ENCODE measurements around the gene NEURL4.
"Not testable (repeated sequence)": the region's sequence is repeated elsewhere in the genome, so short reads cannot be mapped to it uniquely, and the experiment has no call there.

NEURL4 gene

DNA sequence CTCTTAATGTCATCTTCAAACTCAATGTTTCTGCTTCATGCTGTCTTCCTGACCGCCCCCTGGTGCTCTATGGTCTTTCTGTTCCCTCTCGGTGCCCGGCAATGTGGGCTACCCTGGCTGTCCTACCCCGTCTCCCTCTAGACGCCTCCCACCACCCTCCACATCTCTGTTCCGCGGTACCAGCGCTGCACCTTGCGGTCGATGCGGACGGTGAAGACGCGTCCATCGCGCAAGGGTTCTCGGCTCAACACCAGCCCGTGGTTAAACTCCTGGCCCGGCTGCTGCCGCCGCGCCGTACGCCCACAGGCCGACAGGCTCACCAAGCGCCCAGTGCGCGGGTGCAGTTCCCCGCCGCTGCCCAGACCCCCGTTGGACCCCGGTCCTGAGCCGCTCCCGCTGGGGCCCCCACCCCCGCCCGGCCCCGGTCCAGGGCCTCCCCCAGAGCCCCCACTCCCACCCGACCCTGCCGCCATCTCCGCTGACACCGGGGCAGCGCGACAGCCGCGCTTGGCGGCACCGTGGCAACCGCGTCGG, at the start of gene NEURL4:
TSS of gene NEURL4 (minus strand) at position 496 of the 534 bp plus-strand sequence. CDS start at position 473, 23 bp downstream.
- DNase-seq: peak in 1 of 2 donors; percentile 35

DNA sequence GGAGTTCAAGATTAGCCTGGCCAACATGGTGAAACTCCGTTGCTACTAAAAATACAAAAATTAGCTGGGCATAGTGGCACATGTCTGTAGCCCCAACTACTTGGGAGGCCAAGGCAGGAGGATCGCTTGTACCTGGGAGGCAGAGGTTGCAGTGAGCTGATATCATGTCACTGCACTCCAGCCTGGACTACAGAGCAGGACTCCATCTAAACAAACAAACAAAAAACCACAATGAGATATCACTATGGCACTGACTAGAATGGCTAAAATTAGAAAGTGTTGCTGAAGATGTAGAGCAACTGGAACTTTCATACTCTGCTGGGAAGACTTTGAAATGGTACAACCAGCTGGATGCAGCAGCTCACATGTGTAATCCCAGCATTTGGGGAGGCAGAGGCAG, 45.2 kb upstream of the NEURL4 start:
- DNase-seq: no peak

DNA sequence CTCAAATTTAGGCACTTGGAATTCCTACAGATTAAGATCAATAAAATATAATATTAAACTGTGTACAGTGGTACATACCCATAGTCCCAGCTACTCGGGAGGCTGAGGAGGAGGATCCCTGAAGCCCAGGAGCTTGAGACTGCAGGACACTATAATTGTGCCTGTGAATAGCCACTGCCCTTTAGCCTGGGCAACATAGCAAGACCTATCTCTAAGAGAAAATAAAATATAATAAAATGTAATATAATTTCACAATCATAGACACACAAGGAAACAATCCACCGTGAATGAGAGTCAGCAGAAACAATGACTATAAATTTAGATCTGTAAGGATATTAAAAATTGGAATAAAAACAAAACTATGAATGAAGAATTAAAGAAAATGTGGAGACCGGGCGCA, 41.7 kb upstream of the NEURL4 start:
- no peak for DNase-seq

DNA sequence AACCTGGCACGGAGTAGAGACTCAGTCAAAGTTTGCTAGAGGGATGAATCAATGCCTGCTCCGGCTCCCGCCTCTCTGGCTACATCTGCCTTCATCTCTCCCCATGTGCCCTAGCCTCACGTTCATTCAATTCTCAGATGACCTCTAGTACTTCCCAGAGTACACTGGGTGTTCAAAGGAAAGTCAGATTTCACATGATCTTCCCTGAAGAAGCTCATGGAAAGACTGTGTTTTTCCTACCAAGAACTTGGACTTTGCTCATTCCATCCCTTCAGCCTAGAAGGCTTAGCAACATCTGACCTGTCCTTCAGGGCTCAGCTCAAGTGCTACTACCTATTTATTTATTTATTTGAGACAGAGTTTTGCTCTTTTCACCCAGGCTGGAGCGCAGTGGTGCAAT, 40.7 kb upstream of the NEURL4 start:
- no peak for DNase-seq

DNA sequence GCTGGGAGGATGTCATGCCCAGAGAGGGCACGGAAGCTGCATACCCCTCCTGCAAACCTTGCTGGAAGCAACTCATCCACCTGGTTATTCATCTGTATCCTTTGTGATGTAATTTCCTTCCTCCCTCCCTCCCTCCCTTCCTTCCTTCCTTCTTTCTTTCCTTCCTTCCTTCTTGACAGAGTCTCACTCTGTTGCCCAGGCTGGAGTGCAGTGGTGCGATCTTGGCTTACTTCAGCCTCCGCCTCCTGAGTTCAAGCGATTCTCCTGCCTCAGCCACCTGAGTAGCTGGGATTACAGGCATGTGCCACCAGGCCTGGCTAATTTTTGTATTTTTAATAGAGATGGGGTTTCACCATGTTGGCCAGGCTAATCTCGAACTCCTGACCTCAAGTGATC, 39.5 kb upstream of the NEURL4 start:
- not testable (repeated sequence) for DNase-seq

DNA sequence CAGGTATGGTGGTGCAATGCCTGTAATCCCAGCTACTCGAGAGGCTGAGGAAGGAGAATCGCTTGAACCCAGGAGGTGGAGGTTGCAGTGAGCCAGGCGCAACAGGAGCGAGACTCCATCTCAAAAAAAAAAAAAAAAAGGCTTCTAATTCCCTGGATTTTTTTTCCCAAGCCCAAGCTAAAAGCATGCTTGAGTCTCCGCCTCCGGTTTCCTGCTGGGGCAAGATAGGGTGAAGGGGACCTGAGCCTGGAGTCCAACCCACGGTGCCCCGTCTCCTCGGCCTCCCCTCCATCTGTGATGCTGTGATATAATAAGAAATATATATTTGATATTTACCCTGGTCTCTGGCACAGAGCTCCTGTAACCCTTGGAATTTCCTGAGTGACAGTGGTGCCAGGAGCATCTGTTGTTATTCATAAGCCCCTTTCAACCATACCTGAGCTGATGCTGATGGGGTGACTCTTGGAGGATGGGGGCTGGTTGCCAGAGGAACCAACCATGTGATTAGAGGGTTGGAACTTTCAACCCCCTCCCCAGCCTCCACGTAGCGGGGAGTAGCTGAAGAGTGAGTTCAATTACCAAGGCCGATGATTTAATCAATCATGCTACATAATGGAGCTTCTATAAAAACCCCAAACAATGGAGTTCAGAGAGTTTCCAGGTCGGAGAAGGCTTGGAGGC, 38.9 kb upstream of the NEURL4 start:
- no peak for DNase-seq

DNA sequence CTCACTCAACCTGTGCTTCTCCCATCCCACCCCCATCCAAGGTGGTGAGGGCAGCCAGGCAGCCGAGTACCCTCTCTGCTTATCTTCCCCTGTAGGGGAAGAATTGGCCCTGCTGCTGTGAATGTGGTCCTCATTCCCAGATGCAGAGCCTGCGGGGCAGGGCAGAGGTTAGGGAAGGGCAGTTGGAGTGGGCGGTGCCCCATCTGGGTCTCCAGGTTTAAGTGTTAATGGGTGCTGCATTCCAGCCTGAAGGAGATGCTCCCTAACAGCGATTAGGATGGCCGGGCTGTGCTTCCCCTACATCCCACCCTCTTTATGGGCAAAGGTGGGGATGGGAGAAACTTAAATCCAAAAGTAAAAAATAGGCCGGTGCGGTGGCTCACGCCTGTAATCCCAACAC, 37.9 kb upstream of the NEURL4 start:
- DNase-seq: no peak

DNA sequence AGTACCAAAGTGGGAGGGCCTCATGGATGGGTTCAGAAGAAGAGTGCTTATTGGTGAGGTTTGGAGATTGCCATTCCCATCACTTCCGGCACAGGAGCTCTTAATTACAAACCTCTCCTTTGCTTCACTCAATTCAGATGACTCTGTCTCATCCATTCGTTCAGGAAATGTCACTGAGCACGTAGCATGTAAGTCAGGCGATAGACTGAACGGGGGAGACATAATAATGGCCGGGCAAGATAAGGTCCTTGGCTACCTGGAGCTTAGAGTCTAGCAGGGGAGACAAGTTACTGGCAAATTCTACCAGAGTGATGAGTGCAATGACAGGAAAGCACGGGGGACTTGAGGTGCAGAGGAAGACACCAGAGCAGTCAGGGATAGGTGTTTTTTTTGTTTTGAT, 36.8 kb upstream of the NEURL4 start:
- DNase-seq: not testable (repeated sequence)

DNA sequence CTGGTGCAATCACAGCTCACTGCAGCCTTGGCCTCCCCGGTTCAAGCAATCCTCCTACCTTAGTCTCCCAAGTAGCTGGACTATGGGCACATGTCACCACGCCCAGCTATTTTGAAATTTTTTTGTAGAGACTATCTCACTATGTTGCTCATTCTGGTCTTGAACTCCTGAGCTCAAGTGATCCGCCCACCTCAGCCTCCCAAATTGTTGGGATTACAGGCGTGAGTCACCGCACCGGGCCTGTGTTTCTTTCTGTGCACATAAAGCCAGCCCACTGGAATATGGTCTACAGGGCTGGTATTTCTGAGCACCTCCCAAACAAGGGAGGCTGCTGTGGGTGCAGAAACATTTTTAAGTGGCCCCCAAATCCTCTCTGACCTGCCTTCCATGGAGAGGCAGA, 34.2 kb upstream of the NEURL4 start:
- DNase-seq: no peak

DNA sequence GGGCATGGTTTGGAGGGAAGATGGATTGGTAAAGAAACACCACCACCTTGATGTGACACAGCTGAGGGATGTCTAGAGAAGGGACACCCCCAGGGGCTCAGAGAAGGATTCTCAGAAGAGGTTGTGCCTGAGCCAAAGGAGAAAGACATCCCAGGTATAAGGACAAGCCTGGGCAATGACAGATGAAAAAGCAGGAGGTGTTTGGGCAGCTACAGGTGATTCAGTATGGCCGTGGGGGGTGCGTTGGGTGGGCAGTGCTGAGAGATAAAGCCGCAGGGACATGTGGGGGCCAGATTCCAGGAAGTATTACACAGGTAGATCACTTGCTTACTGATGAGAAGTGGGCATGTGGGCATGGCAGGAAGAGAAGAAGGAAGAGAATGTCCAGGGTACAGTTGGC, 32.8 kb upstream of the NEURL4 start:
- DNase-seq: no peak

DNA sequence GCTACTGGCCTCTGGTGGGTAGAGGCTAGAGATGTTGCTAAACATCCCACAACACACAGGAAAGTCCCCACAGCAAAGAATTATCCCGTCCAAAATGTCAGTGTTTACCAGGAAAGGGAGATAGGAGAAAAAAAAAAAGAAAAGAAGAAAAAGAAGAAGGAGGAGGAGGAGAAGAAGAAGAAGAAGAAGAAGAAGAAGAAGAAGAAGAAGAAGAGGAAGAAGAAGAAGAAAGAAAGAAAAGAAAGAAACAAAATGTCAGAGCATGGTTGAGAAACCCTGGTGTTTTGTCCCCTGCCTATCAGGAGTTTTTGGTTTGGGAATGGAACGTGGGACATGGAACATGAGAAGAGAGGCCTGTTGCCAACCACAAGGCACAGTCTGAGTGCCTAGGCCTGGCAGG, 28.2 kb upstream of the NEURL4 start:
- no peak for DNase-seq

DNA sequence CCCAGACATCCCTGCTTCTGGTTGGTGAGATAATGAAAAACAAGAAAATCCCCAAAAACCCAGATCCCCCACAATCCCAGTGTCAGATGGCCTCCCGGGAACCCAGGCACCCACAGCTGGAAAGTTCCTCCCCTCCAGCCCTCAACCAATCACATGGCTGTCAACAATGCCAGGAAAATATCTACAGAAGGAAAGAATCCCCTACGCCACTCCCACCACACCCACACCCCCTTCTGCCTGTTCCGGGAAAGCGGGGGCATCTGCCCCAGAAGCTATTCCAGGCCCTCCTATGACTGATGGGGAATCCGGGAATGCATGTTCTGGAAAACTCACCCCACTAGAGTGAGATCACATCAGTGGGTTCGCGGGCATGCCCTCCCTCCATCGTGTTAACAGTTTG, 27.6 kb upstream of the NEURL4 start:
- no peak for DNase-seq

DNA sequence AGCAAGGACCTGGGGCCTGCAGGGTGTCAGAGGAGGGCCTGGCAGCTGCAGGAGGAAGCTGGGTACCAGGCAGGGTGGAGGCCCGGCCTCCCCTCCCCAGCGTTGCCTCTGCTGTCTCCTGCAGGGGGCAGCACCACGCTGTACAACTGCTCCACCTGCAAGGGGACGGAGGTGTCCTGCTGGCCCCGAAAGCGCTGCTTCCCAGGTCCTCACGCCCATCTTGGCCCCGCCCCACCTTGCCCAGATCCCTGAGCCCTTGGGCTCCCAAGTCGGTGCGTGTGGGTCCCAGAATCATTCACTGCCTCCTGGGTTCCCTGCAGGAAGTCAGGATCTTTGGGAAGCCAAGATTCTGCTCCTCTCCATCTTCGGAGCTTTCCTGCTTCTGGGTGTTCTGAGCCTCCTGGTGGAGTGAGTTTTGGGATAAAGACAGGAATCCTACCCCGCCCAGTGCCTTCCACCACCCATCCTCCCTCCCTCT, 27.0 kb upstream of the NEURL4 start:
- peak; percentile 87 to 88 for DNase-seq

DNA sequence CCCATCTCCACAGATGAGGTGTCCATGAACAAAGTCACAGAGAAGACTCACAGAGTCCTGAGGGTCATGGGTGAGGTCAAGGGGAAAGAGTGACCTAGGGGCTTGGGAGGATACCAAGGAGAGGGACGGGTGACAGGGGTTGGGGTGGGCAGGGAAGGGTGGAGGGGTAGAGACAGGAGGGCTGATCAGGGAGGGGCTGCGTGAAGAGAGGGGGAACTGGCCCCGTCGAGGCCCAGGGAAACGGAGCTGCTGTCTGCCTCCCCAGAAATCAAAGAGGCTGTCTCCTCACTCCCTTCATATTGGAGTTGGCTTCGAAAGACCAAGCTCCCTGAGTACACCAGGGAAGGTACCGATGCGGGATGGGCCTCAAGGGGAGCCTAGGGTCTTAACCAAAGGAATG, 26.4 kb upstream of the NEURL4 start:
- no peak for DNase-seq

DNA sequence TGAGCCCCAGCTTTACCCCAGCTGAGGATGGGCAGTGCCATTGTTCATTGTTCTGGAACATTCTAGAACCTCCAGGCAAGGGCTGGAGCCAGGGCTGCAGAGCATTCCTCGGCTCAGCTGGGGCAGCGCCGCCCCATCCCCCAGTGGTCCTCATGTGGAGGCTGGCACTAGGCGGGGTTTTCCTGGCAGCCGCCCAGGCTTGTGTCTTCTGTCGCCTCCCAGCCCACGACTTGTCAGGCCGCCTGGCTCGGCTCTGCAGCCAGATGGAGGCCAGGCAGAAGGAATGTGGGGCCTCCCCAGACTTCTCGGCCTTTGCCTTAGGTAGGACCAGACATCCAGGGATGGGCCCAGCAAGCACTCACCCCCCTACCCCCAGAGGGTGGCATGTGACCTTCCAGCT, 25.9 kb upstream of the NEURL4 start, which contains the start of gene TMEM95:
TSS of gene TMEM95 (plus strand) at position 104 of the 400 bp plus-strand sequence. CDS start at position 153, 49 bp downstream.
- no peak for DNase-seq

DNA sequence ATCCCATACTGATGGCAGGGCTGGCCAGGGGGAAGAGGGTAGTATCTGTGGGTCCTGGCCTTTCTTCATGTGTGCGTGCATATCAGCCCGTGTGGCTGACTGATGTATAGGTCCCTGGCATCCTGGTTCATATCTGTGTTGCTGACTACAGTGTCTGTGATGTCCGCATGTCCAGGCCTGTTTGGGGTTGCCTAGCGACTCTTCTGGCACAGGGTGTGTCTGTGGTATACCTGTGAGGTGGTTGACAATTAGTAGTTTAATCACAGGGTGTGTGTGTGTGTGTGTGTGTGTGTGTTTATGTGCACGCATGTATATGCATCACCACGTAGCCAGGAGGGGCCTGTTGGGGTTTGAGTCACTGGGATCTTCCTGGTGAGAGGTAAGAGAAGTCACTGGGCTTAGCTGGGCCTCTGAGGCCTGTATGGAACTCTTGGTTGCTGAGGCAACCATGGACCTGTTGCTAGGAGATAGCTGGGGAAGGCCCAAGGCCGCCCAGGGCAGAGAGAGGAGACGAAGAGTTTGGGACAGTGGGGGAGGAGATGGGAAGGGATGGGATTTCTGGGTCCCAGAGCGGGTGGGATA, 25.2 kb upstream of the NEURL4 start:
- peak in 1 of 2 donors; percentile 21 for DNase-seq

DNA sequence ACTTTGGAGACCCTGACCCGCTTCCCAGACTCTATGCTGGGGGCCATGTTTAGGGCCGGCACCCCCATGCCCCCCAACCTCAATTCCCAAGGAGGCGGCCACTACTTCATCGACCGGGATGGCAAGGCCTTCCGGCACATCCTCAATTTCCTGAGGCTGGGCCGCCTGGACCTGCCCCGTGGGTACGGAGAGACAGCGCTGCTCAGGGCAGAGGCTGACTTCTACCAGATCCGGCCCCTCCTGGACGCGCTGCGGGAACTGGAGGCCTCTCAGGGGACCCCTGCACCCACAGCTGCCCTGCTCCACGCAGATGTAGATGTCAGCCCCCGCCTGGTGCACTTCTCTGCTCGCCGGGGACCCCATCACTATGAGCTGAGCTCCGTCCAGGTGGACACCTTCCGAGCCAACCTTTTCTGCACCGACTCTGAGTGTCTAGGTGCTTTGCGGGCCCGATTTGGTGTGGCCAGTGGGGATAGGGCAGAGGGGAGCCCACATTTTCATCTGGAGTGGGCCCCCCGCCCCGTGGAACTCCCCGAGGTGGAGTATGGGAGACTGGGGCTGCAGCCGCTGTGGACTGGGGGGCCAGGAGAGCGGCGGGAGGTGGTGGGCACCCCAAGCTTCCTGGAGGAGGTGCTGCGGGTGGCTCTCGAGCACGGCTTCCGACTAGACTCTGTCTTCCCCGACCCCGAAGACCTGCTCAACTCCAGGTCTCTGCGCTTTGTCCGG, 23.9 kb upstream of the NEURL4 start:
- DNase-seq: no peak

DNA sequence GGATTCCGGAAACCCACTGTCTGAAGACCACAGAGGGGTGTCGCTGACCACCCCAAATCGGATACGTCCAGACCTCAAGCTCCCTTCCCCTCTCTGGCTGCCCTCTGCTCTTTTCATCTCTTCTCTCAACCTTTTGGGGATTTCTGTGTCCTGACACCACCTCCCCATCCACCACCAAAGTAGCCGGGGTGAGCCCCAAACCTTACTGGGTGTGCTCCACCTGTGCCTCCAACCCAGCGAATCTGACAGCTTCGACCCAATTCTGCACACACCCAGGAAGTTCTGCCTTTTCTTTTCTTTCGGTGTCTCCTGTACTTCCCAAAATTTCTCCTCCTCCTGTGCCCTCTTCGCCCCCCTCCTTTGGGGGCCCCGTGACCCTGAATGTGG, 23.4 kb upstream of the NEURL4 start:
- peak in 1 of 2 donors; percentile 22 for DNase-seq

DNA sequence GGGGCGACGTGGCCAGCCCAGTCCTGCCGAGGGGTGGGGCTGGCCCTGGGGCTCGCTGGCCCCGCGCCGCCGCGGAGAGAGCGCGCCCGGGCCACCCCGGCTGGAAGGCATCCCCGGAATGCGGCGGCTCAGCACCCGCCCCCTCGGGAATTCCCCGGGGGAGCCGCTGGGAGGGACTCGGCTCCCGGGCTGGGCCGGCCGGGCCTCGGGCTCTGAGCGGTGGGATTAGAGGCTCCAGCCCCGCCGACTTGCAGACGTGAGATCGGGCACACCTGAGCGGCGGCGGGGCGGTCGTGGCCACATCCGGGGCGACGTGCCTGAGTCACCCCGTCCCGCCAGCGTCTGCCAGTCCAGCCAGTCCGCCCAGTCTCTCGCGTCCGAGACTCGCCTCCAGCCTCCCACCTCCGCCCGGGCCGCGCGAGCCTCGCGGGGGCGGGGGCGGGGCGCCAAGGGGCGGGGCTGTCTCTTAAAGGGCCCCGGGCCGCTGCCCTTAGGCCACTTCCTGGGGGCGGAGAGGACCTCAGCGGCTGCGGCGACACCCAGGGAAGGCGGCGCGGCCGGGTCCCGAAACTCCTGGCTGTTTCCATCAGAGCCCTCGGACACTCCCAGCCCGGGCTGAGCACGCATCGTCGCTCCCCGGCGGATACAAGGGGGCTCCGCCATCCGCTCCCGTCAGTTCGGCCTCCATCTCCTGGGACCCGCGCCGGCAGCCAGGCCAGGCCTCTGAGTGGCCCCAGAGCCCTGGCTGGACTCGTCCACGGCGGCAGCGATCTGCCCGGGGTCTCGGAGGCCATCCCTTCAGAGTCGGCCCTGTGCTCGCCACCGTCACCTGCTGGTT, 22.7 kb upstream of the NEURL4 start, which contains the start of gene KCTD11:
TSS of gene KCTD11 (plus strand) at position 498 of the 838 bp plus-strand sequence.
- peak; percentile 83 to 84 for DNase-seq

DNA sequence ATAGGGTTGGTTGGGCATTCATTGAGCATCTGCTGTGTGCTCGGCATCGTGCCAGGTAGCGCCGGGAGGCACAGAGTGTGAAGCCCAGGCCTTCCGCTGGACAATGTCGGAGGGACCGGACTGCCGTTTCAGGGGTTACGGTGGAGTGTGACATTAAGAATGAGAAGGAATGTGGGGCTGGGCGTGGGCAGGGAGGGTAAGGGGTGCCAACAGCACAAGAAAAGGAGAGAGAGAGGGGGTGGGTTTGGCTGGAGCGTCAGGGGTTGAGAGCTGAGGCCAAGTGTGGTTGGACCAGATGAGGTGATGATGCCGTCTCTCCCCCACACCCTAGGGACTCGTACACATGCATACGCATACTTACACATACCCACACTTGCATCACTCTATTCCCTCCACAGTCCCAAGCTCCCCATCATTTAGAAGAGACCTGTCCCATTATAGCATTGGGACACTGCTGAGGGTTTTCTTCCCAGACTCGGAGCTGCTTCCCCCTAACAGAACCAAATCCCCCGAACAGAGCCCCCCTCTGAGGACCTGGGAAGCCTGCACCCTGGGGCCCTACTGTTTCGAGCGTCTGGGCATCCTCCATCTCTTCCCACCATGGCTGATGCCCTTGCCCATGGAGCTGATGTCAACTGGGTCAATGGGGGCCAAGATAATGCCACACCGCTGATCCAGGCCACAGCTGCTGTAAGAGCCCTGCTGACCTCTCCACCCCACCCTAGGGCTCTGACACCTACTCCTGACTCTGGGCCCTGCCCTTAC, 19.5 kb upstream of the NEURL4 start:
- DNase-seq: no peak

DNA sequence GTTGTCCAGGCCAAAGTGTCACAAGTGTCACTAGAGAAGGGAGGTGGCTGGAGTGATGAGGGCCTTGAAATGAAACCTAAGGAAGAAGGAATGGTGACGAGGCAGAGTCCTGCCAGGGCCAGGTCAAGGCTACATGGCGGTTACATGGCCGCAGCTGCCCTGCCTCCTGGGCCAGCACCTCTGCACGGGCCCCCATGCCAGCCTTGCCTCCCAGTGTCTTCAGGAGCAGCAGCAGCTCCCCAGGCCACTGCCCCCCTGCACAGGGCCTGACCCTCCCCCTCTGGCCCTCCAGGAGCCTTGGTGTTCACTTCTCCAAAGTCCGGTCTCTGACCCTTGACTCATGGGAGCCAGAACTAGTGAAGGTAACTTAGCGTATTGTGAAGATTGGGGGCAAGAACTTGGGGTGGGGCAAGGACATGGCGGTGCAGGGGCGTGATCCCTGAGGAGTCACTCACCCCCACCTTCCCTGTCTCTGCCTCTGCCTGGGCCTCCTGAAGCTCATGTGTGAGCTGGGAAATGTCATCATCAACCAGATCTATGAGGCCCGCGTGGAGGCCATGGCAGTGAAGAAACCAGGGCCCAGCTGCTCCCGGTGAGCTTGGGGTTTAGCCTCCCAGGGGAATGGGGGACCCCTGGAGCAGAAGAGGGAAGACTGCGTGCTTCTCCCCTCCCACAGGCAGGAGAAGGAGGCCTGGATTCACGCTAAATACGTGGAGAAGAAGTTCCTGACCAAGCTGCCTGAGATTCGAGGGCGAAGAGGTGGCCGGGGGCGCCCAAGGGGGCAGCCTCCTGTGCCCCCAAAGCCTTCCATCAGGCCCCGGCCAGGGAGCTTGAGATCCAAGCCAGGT, 18.7 kb upstream of the NEURL4 start:
- no peak for DNase-seq
